NCI-H1436 (cell line): ENCODE results near the gene NDUFB6.
"Not testable (repeated sequence)": the region's sequence is repeated elsewhere in the genome, so short reads cannot be mapped to it uniquely, and the experiment has no call there.

ENCODE experiments used
- DNase-seq: peaks from one replicate; lab custom pipeline; 2025; lab: John Stamatoyannopoulos, UW

Gene NDUFB6

DNA sequence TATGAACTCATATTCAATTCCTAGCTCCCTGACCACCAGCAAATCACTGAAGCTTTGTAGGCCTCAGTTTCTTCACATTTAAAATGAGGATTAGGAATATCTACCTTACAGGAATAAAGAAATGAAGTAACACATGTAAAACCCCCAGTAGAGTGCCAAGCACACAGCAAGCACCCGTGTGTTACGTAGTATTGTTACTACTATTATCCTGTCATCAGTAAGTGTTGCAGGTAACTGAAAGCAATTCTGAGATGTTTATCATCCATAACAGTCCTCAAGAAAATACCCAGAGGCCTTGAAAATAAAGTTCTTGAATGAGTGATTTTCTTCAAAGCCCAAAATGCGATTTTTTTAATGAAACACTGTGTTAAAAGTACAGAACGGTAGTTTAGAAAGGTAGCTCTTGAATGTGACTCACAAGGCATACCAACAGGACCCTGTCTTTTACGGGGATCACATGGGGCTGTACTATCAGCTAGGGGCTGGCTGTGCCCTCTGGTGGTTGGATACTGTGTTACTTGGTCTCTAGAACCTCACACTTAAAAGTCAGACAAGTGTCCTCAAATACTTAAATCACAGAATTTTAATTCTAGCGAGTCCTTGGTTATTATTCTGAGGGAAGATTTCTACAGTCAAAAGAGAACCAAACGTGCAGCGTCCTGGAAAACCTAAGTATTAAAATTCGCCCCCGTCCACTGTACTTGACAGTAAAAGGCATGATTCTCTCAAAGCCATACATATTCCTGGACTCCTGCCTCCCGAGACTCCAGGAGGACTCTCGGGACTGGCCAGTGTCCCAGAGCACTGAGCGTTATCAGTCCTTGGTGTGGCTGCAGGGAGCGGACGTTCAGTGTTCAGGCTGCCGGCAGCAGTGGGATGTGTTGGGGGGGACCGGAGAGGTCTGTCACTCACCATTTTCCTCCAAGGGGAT, 725 bp downstream of the NDUFB6 start:
- DNase-seq: peak; percentile 61

GRCh38 chr9:32570262-32570661, 2.7 kb downstream of the NDUFB6 start:
- DNase-seq: no peak

- DNase-seq: no peak
Observed at GRCh38 chr9:32566770-32567169, 6.2 kb downstream of the NDUFB6 start.

DNA sequence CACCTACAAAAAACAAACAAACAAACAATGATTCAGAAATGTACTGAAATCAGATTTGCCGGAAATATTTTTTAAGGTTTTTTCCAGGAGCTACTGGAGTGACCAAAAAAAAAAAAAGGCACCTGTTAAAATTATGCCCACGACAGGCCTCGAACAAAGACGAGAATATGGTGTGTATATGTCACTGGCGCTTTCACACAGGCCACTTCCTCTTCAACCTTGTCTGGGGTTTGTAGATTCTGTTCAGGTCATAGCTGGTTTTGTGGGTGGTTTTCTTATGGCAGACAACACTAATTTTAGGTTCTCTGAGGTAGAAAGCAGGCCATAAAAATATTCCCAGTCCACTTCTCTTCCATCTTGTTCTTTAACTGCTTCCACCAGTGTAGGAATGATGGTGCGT, 7.0 kb downstream of the NDUFB6 start:
- DNase-seq: no peak

GRCh38 chr9:32558408-32558934, 14.5 kb downstream of the NDUFB6 start:
- no peak for DNase-seq

DNA sequence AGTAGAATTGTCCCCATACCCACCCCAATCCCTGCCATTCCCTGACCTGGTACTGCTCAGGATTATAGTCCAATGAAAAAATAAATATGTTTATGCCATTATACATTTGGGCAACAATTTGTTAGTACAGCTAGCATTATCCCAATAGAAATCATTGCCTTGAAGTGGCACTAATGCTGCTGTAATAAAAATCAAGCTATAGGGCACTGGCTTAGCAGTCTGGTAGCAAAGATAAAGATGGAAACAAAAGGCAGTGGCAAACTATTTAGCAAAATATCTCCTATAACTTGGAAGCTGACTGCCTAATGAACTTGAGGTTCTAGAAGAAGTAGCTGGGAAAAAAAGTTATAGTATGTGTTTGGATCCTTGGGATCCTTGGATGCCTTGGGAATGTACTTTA, 18.4 kb downstream of the NDUFB6 start:
- DNase-seq: no peak

DNA sequence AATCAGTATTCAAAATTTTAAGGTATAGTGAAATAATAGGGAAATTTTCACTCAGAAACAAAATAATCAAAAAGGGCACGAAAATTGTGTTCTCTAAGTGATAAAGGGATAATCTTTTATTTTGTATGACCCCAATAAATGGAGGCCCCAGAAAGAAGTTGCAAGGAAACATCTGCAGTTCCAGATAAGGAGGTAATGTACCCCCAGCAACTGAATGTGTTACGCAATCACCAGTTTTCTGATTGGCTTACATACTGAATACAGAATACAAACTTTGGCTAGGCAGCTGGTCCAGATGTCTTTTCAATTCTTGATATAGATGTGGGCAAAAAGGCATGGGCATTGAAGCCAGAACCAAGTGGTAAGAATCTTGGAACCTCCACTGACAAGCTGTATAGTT, 18.9 kb downstream of the NDUFB6 start:
- no peak for DNase-seq

DNA sequence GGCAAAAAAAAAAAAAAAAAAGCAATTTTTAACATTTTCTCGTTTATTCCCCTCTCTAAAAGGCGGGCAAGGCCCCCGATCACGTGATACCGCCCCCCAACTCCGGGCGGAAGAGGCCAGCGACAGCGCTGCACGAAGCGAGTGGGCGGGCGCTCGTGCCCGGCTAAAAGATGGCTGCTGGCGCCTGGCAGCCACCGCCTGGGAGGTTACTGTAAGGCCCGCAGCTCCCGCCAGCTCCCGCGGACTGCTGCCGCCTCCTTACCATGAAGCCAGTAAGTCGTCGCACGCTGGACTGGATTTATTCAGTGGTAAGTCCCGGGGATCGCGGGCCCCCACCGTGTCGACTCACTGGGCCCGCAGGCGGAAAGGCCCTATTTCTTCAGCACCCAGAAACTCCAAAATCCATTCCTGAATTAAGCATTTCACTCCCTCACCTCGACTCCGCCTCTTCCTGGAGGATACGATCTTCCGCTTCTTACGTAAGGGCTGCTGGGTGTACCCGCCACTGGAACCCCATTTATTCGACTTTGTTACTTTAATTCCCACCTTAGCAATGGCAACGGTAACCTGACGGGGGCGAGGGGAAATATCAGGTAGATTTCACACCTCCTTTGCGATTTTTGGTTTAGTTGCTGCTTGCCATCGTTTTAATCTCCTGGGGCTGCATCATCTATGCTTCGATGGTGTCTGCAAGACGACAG, 20.6 kb downstream of the NDUFB6 start, which contains the start of the genes SMIM27 and TOPORS:
SMIM27 (plus strand) TSS at position 156 of the 701 bp plus-strand sequence; CDS start at position 264, 108 bp downstream.
TOPORS (minus strand) TSS at position 415 of the 701 bp plus-strand sequence; CDS start at position 265, 150 bp downstream.
- DNase-seq: peak; percentile 87

GRCh38 chr9:32551276-32552051, 21.5 kb downstream of the NDUFB6 start:
- DNase-seq: peak; percentile 21

- peak; percentile 94 for DNase-seq
Observed at GRCh38 chr9:32550562-32551275, 22.2 kb downstream of the NDUFB6 start.

DNA sequence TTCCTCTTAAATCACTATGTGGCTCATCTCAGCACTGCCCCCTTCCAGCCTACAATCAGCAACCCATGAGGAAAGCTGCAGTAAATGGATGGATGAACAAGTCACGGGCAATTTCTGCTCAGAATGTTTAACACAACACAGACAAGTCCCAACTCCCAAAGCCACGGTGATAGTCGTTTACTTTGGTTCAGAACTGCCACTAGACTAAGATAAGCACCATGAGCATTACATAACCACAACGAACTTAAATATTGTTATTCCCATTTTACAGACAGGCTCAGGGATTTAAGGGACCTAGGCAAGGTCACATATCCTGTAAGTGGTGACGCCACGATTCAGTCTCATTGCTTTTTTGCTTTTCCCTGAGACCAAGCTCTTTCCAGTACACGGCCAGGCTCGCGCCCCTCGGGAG, 22.8 kb downstream of the NDUFB6 start:
- no peak for DNase-seq

DNA sequence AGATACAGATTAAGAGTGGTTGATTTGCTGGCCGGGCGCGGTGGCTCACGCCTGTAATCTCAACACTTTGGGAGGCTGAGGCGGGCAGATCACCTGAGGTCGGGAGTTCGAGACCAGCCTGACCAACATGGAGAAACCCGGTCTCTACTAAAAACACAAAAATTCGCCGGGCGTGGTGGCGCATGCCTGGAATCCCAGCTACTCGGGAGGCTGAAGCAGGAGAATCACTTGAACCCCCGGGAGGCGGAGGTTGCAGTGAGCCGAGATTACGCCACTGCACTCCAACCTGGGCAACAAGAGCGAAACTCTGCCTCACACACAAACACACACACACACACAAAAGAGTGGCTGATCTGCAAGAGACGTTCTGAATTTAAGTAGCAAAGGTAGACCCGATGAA, 24.7 kb downstream of the NDUFB6 start:
- not testable (repeated sequence) for DNase-seq

- DNase-seq: no peak
Observed at GRCh38 chr9:32545884-32546283, 27.1 kb downstream of the NDUFB6 start.

DNA sequence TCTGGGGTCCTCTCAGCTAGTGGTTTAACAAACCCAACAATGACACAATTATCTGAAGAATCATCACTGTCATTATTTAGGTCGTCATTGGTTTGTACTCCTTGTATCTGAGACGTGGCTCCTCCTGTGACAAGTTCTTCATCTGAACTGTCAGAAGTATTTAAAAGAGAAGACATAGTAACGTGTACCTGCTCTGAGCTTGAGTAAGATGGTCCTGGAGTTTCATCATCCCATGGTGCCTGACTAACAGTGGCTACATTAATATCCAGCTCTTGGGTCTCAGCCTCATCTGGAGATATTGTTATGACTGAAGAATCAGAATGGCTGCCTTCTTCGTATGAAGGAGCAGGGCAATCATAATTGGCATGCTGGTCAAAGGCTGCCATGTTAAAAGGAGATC, 29.9 kb downstream of the NDUFB6 start:
- no peak for DNase-seq

DNA sequence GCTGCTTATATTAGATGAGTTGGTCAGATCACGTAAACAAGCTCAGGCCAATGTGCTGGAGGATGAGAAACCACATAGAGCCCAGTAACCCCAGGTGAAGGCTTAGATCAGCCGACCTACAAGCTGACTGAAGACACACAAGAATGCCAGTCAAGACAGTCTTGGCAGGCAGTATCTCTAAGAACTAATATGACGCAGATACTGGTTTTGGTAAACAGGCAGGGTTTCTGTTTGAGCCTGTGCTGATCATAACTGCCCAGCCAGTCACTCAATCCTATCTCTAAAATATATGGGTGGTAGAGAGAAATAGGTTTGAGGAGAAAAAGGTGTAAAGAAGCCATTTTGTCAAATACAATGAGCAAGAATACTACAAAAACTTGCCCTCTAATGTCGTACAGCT, 39.1 kb downstream of the NDUFB6 start:
- DNase-seq: no peak

- DNase-seq: no peak
Observed at GRCh38 chr9:32533336-32533735, 39.6 kb downstream of the NDUFB6 start.

DNA sequence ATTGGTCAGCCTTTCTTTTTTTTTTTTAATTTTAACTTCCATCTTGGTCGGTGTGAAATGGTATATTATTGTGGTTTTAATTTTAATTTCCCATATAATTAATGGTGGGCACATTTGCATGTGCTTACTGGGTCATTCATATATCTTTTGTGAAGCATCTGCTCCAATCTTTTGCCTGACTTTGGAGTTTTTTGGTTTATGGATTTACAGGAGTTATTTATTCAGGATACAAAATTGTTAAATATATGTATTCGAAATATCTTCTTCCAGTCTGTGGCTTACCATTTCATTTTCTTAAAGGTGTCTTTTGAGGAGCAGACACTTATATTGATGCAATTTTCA, 46.3 kb downstream of the NDUFB6 start:
- DNase-seq: no peak

DNA sequence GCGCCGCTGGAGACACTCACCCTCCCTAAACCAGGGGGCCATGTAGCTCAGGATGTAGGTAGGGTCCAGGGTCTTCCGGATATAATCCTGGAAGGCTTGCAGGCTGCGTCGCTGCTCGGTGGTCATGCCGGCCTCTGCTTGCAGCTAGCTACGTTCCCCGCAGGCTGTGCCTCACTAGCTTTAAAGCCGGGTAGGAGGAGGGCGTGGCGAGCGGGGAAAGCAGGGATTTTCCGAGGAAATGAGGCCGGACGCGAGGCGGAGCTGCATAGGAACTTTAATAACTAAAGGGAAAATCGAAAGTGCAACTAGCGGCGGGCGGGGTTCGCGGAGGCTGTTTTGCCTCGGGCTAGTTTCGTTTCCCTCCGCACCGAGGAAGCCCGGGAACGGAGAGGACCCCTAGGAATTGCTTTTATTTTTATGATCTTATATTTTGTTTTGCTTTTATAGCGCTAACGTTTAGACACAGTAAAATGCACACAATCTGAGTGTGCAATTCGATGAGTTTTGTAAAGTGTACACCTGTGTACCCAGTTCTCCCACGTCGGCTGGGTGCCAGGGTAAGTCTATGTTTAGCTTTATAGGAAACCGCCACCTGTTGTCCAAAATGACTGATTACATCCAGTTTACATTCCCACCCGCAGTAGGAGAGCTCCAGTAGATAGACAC, 46.8 kb downstream of the NDUFB6 start, which contains the start of gene RIGI:
RIGI (minus strand) TSS at position 156 of the 666 bp plus-strand sequence; CDS start at position 126, 30 bp downstream.
- DNase-seq: peak; percentile 69

- no peak for DNase-seq
Observed at GRCh38 chr9:32525709-32526030, 47.3 kb downstream of the NDUFB6 start.

GRCh38 chr9:32524892-32525708, 47.9 kb downstream of the NDUFB6 start:
- no peak for DNase-seq
